Measurements from ENCODE around the gene MAGEF1. TPM values are rescaled to one million over a fixed set of nuclear protein-coding genes. Genes with fewer than 3 reads are reported as not detected.

MAGEF1 gene
- total RNA-seq, 1 experiment from 2014 or later, result 31.9 TPM

DNA sequence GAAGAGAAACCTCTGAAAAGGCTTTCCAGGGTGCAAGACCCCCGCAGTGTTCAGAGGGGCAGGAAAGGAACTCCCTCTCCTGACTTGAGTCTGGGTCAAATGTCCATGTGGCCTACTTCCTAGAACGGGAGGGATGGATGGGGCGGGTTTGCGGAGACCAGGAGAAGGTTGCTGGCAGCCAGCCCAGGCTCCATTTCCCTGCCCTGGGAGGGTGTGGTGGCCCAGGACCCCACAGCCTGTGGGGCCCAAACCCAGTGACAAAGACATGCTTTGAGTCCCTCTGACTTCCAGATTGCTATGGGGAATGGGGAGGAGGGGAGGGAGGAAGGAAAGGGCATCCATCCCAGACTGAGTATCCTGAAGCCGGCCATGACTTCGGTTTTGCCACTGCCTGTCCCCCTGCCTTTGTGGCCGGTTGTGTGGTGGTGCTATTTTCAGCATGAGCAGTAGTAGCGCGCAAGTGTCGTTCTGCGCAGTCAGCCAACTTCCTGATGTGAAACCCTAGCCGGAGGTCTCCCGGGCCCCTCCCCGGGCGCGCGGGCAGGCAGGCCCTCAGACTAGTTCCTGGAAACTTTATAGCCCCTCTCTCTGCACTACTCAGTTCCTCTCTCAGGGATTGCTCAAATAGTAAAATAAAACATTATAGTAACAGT lies 24.4 kb downstream of the MAGEF1 start:
- peaks cover 38% of the 10 kb centered on the region for H3K27me3 Mint-ChIP-seq (ENCODE audit: low read depth)
- Histone ChIP-seq H3K4me1 (ENCODE audit: insufficient read depth, low read length) (peaks cover 5% of the 10 kb centered on the region; the same call in 1 of the 2 replicates), H3K9ac (ENCODE audit: extremely low read depth, insufficient read length, low read length) (no peak overlapping the region), H2BK5ac (ENCODE audit: insufficient read length, low read length) (no peak overlapping the region), H2BK120ac (ENCODE audit: low read depth, low read length, poor library complexity, severe bottlenecking) (no peak overlapping the region), H3K56ac (ENCODE audit: insufficient read length, low read depth, low read length) (no peak overlapping the region), H3K27ac (ENCODE audit: insufficient read length, low read depth, low read length) (no peak overlapping the region), H3K79me2 (ENCODE audit: insufficient read depth, low read length) (no peaks in the 10 kb centered on the region), H2BK12ac (ENCODE audit: insufficient read length, low read depth, low read length) (no peak overlapping the region), H3K9me3 (ENCODE audit: control insufficient read depth, low read depth, low read length) (no peaks in the 10 kb centered on the region), H3K18ac (ENCODE audit: insufficient read length, low read depth, low read length) (no peak overlapping the region), H3K14ac (ENCODE audit: insufficient read depth, low read length) (no peak overlapping the region), H2BK20ac (ENCODE audit: low read depth, low read length, poor library complexity, severe bottlenecking) (no peak overlapping the region), H2AK5ac (ENCODE audit: insufficient read length, low read length) (no peak overlapping the region), H2AFZ (ENCODE audit: low read length) (no peak overlapping the region), H4K20me1 (ENCODE audit: control insufficient read depth, insufficient read depth, insufficient read length) (no peaks in the 10 kb centered on the region), H3K27me3 (ENCODE audit: insufficient read depth, low read length) (no peaks in the 10 kb centered on the region), H4K91ac (ENCODE audit: insufficient read length, low read depth, low read length) (no peak overlapping the region), H3K23me2 (ENCODE audit: insufficient read length, low read depth, low read length, poor library complexity, severe bottlenecking) (no peaks in the 10 kb centered on the region), H3K23ac (ENCODE audit: insufficient read length, low read depth, low read length) (no peak overlapping the region), H4K8ac (replicated peaks; ENCODE audit: insufficient read length, low read depth, low read length) (no peak overlapping the region), H2BK15ac (ENCODE audit: low read depth, low read length) (no peak overlapping the region), H3K79me1 (ENCODE audit: insufficient read depth, low read depth, low read length, poor library complexity, severe bottlenecking) (no peaks in the 10 kb centered on the region), H3K4me2 (ENCODE audit: insufficient read depth, insufficient read length, low read length) (no peak overlapping the region), H3T11ph (ENCODE audit: low read length) (no peak overlapping the region), H4K5ac (ENCODE audit: insufficient read length, low read depth, low read length) (no peak overlapping the region), H3K4ac (ENCODE audit: low read depth, low read length) (no peak overlapping the region)
- WGBS (ENCODE audit: extremely low coverage, insufficient read length, low lambda C conversion rate), result no CpG with 5 or more reads among the region's 17 CpGs
- no peak overlapping the region for H3K27ac Mint-ChIP-seq
- DNase-seq, result no peak
- no peaks in the 10 kb centered on the region; a peak in 1 of 7 replicates for H3K36me3 Mint-ChIP-seq (ENCODE audit: insufficient read depth in 1 of 3, low read depth in 3 of 3)
- no peak overlapping the region for H3K4me3 Mint-ChIP-seq
- TF ChIP-seq, protein P1, sequence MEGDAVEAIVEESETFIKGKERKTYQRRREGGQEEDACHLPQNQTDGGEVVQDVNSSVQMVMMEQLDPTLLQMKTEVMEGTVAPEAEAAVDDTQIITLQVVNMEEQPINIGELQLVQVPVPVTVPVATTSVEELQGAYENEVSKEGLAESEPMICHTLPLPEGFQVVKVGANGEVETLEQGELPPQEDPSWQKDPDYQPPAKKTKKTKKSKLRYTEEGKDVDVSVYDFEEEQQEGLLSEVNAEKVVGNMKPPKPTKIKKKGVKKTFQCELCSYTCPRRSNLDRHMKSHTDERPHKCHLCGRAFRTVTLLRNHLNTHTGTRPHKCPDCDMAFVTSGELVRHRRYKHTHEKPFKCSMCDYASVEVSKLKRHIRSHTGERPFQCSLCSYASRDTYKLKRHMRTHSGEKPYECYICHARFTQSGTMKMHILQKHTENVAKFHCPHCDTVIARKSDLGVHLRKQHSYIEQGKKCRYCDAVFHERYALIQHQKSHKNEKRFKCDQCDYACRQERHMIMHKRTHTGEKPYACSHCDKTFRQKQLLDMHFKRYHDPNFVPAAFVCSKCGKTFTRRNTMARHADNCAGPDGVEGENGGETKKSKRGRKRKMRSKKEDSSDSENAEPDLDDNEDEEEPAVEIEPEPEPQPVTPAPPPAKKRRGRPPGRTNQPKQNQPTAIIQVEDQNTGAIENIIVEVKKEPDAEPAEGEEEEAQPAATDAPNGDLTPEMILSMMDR (conservative IDR thresholded peaks at IDR 0.05), result no peak
- H3K4me1 Mint-ChIP-seq, result peaks cover 15 to 29% of the 10 kb centered on the region in 2 experiments
- peaks cover 2 to 4% of the 10 kb centered on the region in 2 experiments; a peak in 2 of 5 replicates for H3K9me3 Mint-ChIP-seq
